ENCODE measurements around the gene SRBD1.

DNA sequence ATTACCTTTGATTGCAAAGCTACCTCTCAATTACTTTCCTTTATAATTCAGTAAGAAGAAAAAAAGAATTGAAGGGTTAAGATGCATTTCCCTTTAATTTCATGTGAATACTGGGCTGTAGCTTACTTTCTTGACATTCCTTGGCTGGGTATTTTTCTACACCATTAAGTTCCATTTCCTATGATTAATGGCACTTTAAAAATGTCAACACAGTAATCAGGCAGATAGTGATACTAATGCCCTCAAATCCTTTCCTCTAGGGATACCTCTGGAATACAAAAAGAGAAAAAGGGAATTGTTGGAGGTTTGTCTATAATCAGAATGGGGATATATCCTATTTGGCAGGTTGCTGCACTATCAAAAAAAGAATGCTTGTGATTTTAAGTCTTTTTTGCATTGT is 216.9 kb downstream of the SRBD1 start:
- TF ChIP-seq, protein P1, sequence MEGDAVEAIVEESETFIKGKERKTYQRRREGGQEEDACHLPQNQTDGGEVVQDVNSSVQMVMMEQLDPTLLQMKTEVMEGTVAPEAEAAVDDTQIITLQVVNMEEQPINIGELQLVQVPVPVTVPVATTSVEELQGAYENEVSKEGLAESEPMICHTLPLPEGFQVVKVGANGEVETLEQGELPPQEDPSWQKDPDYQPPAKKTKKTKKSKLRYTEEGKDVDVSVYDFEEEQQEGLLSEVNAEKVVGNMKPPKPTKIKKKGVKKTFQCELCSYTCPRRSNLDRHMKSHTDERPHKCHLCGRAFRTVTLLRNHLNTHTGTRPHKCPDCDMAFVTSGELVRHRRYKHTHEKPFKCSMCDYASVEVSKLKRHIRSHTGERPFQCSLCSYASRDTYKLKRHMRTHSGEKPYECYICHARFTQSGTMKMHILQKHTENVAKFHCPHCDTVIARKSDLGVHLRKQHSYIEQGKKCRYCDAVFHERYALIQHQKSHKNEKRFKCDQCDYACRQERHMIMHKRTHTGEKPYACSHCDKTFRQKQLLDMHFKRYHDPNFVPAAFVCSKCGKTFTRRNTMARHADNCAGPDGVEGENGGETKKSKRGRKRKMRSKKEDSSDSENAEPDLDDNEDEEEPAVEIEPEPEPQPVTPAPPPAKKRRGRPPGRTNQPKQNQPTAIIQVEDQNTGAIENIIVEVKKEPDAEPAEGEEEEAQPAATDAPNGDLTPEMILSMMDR (IDR thresholded peaks at IDR 0.05; ENCODE audit: borderline replicate concordance, extremely low read depth, low read length, poor library complexity, severe bottlenecking), result no peak
- no peak for TF ChIP-seq EZH2 (IDR thresholded peaks at IDR 0.05; ENCODE audit: borderline replicate concordance, low read depth, low read length, severe bottlenecking)
